HL-60 (cell line): ENCODE data around the gene WNT5B.

ENCODE experiments used
- DNase-seq, 2 experiments: peaks; one replicate each; pipeline ENCODE4 v3.0.0-alpha.2; 2010 to 2020; ENCODE audit warnings: low read depth in 1 of 2, low spot score in 1 of 2
- H3K27ac ChIP-seq: fragments of 250-450 bp; sonication (Bioruptor Pico); replicated peaks from 2 replicates; pipeline ENCODE4 v1.5.1; 2020; ENCODE audit warnings: mild to moderate bottlenecking, moderate library complexity
- H3K27me3 ChIP-seq: fragments of 250-450 bp; sonication (Bioruptor Pico); 2 replicates; pipeline ENCODE4 v1.5.1; 2021; ENCODE audit warnings: mild to moderate bottlenecking, moderate library complexity; ENCODE audit not compliant: insufficient read depth, poor library complexity, severe bottlenecking
- H3K4me3 ChIP-seq: replicated peaks from 2 replicates; pipeline ENCODE4 v1.5.1; 2011; ENCODE audit warnings: mild to moderate bottlenecking, control low read depth, low read length; ENCODE audit not compliant: insufficient read depth
- CTCF ChIP-seq: IDR thresholded peaks from one replicate; pipeline ENCODE4 v1.5.1; 2011; ENCODE audit warnings: low read length, control low read depth, inconsistent platforms; ENCODE audit not compliant: insufficient read depth
- GABPA ChIP-seq: IDR thresholded peaks from 2 replicates; pipeline ENCODE4 v1.6.1; 2012; ENCODE audit warnings: low read depth
- POLR2AphosphoS5 ChIP-seq: IDR thresholded peaks from 2 replicates; pipeline ENCODE4 v1.6.1; 2012; ENCODE audit warnings: low read depth
- REST ChIP-seq: IDR thresholded peaks from 2 replicates; pipeline ENCODE4 v1.6.1; 2012; ENCODE audit warnings: low read depth; ENCODE audit not compliant: insufficient replicate concordance
- SPI1 ChIP-seq: IDR thresholded peaks from 2 replicates; pipeline ENCODE4 v1.6.1; 2012; ENCODE audit warnings: low read depth, mild to moderate bottlenecking, borderline replicate concordance

WNT5B gene

GRCh38 chr12:1611803-1612572 is 17.0 kb upstream of the WNT5B start:
- no peak overlapping the region for H3K4me3 ChIP-seq
- TF ChIP-seq CTCF (no peak), SPI1 (no peak), REST (no peak), GABPA (no peak), POLR2AphosphoS5 (no peak)
- no peak overlapping the region; the same call in 1 of the 2 replicates for H3K27ac ChIP-seq
- DNase-seq = peak in 1 of 2 experiments; percentile 41
- H3K27me3 ChIP-seq = no peaks in the 10 kb centered on the region

GRCh38 chr12:1613860-1614259 is 15.2 kb upstream of the WNT5B start:
- H3K4me3 ChIP-seq = no peak overlapping the region
- TF ChIP-seq GABPA (no peak), SPI1 (no peak), CTCF (no peak)
- no peak for DNase-seq
- H3K27me3 ChIP-seq = no peaks in the 10 kb centered on the region
- H3K27ac ChIP-seq = no peak overlapping the region

GRCh38 chr12:1614360-1614759 is 14.7 kb upstream of the WNT5B start:
- Histone ChIP-seq H3K27ac (no peak overlapping the region), H3K27me3 (no peaks in the 10 kb centered on the region), H3K4me3 (no peak overlapping the region)
- no peak for TF ChIP-seq POLR2AphosphoS5
- TF ChIP-seq REST = no peak
- TF ChIP-seq SPI1 = no peak
- no peak for TF ChIP-seq CTCF
- no peak for TF ChIP-seq GABPA
- no peak for DNase-seq
